A673 (cell line): ENCODE results near the gene CD1C.

ENCODE experiments used
- CTCF ChIP-seq: fragments of 300-800, 200-600 bp; sonication (generic); conservative IDR thresholded peaks from 2 replicates; pipeline ENCODE4 v1.5.1; 2017; ENCODE audit warnings: low read depth, mild to moderate bottlenecking, antibody characterized with exemption, low read length, moderate library complexity, mixed read lengths
- EZH2 ChIP-seq: fragments of 200-600 bp; sonication (generic); IDR thresholded peaks from 2 replicates; pipeline ENCODE4 v1.6.1; 2017; ENCODE audit warnings: borderline replicate concordance, low read depth, mild to moderate bottlenecking, mixed read lengths, antibody characterized with exemption, low read length; ENCODE audit not compliant: poor library complexity, severe bottlenecking

GRCh38 chr1:158246650-158247049 is 43.1 kb upstream of the CD1C start:
- TF ChIP-seq CTCF, result no peak
- TF ChIP-seq EZH2, result no peak
